ENCODE measurements around the gene ZNF385B.

DNA sequence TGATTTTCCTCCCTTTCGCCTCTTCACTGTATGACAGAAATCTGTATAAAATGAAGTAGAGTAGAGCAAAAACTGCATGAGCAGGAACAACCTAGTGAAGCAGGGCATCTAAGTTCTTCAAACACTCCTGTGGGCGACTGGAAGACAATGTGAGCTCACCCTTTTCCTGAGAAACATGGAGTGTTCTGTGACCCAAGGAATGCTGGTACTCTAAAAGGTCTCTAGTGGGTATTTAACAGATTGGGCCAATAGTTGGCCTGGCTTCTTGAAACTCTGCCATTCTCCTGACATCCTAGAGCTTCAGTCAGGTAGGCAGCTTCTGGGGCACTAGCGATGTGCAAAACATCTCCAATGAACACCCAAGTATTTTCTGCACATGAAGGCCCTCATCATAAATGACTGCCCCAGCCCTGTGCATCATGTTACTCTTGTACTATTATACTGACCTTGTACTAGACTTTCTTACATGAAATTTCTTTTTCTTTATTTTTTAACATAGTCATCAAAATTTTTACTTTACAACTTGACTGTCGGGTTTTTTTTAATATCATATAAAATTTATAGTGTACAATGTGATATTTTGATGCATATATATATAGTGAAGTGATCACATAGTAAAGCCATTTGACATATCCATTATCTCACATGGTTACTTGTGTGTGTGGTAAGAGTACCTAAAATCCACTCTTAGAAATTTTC is 302.2 kb downstream of the ZNF385B start:
- TF ChIP-seq, protein P1, sequence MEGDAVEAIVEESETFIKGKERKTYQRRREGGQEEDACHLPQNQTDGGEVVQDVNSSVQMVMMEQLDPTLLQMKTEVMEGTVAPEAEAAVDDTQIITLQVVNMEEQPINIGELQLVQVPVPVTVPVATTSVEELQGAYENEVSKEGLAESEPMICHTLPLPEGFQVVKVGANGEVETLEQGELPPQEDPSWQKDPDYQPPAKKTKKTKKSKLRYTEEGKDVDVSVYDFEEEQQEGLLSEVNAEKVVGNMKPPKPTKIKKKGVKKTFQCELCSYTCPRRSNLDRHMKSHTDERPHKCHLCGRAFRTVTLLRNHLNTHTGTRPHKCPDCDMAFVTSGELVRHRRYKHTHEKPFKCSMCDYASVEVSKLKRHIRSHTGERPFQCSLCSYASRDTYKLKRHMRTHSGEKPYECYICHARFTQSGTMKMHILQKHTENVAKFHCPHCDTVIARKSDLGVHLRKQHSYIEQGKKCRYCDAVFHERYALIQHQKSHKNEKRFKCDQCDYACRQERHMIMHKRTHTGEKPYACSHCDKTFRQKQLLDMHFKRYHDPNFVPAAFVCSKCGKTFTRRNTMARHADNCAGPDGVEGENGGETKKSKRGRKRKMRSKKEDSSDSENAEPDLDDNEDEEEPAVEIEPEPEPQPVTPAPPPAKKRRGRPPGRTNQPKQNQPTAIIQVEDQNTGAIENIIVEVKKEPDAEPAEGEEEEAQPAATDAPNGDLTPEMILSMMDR (IDR thresholded peaks at IDR 0.05), result no peak
- TF ChIP-seq EZH2 (IDR thresholded peaks at IDR 0.05; ENCODE audit: borderline replicate concordance, insufficient read depth, low read depth, low read length, poor library complexity, severe bottlenecking), result no peak

Data from B cell (primary cell).